DMS79 treated with DMSO at 0.1 percent for 48 hours (cell line): ENCODE results near the gene LCE1E.

Experiments used
- DNase-seq: peaks from one replicate; lab custom pipeline; 2025; lab: John Stamatoyannopoulos, UW

The LCE1E gene

GRCh38 chr1:152777510-152778137 lies 8.4 kb upstream of the LCE1E start:
- no peak for DNase-seq

GRCh38 chr1:152783095-152783494 lies 3.0 kb upstream of the LCE1E start:
- no peak for DNase-seq

- no peak for DNase-seq
Measured at GRCh38 chr1:152795686-152796085, 9.6 kb downstream of the LCE1E start.

- no peak for DNase-seq
Measured at GRCh38 chr1:152796421-152796820, 10.4 kb downstream of the LCE1E start, which contains the start of gene LCE1D. Gene LCE1D, plus strand, starts transcription at chr1:152796721. Its CDS starts 1,074 bp downstream, at chr1:152797795.

GRCh38 chr1:152801333-152801732 lies 15.3 kb downstream of the LCE1E start:
- no peak for DNase-seq

- DNase-seq = no peak
Measured at GRCh38 chr1:152806576-152806975, 20.5 kb downstream of the LCE1E start, which contains the start of gene LCE1C. Gene LCE1C, minus strand, starts transcription at chr1:152806651. Its CDS starts 1,173 bp downstream, at chr1:152805478.

- no peak for DNase-seq
Measured at GRCh38 chr1:152811050-152811449, 25.0 kb downstream of the LCE1E start.

GRCh38 chr1:152811671-152812070 lies 25.6 kb downstream of the LCE1E start, which contains the start of gene LCE1B:
Gene LCE1B, plus strand, starts transcription at chr1:152811971. Its CDS starts 476 bp downstream, at chr1:152812447.
- no peak for DNase-seq

GRCh38 chr1:152817309-152817708 lies 31.3 kb downstream of the LCE1E start:
- no peak for DNase-seq

GRCh38 chr1:152823294-152823693 lies 37.2 kb downstream of the LCE1E start:
- DNase-seq = no peak

GRCh38 chr1:152824964-152825363 lies 38.9 kb downstream of the LCE1E start:
- no peak for DNase-seq

GRCh38 chr1:152827173-152827572 lies 41.1 kb downstream of the LCE1E start, which contains the start of gene LCE1A:
Gene LCE1A, plus strand, starts transcription at chr1:152827473. Its CDS starts 0 bp downstream, at chr1:152827473.
- DNase-seq = no peak

GRCh38 chr1:152836870-152837269 lies 50.8 kb downstream of the LCE1E start:
- DNase-seq = no peak
